Putamen (tissue), 1 donor: Measurements from ENCODE around the gene ZNF487.
"Not testable (repeated sequence)": the region's sequence is repeated elsewhere in the genome, so short reads cannot be mapped to it uniquely, and the experiment has no call there.

Source experiments
- DNase-seq: peaks from one replicate; pipeline ENCODE4 v3.0.0-alpha.2; 2016; ENCODE audit warnings: low spot score

The ZNF487 gene

DNA sequence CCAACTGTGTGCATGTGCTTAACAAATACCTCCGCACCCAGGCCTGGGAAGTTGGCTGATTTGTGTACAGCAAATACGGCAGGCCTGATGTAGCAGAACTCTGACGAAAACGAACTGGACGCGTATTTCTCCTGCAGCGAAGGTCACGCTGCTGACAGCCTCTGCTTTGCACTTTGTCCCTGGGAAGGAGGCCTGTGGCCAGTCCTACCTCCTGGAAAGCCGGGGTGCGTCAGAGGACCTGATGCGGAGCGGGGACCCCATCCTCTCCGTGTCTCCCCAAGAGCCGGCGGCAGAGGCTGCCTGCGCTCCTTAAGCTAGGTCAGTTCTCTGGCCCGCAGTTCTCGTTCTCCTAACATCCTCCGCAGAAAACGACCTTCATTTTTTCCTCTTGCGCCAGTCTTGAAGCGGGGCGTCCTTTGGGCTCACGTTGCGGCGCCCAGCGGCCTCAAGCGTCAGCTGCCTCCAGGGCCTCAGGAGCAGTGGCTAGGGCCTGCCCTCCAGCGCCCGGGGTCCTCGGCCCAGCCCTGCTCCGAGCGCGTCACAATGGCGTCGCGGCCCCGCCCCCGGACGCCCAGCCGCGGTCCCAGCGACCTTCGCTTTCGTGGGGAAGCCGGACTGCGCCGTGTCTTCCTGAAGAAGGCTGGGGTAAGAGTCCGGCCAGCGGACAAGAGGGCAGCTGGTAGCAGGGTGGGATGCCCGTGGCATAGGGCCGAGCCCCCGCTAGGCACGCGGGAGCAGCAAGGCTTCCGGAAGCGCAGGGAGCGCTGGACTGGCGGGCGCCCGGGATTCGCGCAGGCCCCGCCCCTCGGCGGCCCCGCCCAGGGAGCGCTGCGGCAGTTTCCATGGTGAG, at the start of gene ZNF487:
Gene ZNF487 (plus strand): TSS at position 821 of the 850 bp plus-strand sequence. CDS start 38,703 bp downstream, outside the sequence.
- DNase-seq: peak; percentile 90

- no peak for DNase-seq
Measured at GRCh38 chr10:43387678-43388032, 49.3 kb upstream of the ZNF487 start.

DNA sequence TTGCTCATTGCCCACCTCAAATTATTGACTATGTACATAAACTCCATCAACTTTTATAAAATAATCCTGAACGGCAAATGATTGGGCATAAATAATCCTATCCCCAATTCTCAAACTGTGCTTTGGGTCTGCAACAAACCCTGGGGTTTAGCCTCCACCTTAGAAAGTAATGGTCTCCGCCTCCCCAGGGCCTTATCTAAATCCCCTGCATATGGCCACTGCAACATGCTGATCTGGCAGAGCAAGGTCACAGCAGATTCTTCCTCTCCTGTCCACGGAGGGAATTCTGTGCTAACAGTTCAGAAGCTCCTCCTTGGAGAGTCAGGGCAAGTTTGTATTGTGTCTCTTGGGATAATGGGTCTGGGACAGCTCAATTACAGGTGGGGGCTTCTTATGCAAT, 47.0 kb upstream of the ZNF487 start:
- no peak for DNase-seq

GRCh38 chr10:43390333-43390732, 46.6 kb upstream of the ZNF487 start:
- no peak for DNase-seq

- DNase-seq: peak; percentile 68
Measured at GRCh38 chr10:43390759-43391158, 46.2 kb upstream of the ZNF487 start.

DNA sequence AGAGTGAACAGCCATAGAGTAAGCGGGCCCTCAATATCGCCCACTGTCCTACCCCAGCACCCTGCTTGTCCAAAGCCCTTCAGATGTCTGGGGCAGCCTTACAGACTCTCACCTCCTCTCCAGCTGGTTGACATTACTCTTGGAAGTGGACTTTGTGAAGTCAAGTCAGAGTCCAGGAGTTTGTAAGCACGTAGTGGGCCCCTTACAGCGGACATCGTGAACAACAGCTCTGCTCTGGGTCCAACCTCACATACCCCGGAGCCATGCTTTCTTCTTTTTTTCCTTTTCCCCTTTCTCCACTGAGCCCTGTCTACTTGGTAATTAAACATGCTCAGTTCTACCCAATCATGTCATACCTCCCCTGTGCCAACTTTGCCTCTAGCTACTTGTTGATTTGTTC, 45.4 kb upstream of the ZNF487 start:
- no peak for DNase-seq

GRCh38 chr10:43392748-43393147, 44.2 kb upstream of the ZNF487 start:
- DNase-seq: no peak

GRCh38 chr10:43393186-43393585, 43.7 kb upstream of the ZNF487 start:
- DNase-seq: not testable (repeated sequence)

GRCh38 chr10:43393606-43394360, 43.1 kb upstream of the ZNF487 start:
- DNase-seq: no peak

DNA sequence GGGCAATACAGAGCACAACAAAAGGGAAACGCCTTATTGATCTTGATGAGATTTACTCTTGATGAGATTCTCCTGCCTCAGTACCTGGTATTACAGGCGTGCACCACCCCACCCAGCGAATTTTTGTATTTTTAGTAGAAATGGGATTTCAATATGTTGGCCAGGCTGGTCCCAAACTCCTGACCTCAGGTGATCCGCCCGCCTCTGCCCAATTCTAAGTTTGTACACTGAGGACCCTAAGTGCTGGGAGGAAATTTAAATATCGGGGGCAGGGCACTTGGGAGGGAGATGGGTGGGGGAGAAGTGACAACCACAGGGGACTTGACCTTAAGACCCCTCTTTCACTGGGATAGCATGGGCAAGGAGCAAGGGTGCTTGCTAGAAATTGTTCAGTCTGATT, 42.0 kb upstream of the ZNF487 start:
- no peak for DNase-seq

DNA sequence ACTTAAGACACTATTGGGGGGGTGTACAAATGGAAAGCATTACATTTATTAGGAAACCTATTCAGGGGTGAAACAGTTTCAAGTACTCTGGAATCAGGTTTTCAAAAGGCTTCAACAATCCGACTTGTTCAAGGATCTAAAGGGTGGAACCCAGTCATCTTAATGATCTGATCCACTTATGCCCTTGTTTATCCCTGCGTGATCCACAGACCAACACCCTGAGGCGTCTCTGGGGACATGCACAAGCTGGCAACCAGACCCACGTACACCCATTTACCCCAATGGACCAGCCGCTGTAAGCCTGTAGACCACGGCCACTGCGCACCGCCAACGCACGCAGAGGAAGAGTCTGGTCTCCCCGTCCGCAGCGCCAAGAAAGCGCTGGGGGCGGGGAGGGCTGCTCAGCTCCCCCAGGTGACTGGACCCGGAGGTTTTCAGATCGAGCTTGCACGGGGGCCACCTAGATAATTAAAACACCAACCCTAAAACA, 41.3 kb upstream of the ZNF487 start:
- DNase-seq: no peak

DNA sequence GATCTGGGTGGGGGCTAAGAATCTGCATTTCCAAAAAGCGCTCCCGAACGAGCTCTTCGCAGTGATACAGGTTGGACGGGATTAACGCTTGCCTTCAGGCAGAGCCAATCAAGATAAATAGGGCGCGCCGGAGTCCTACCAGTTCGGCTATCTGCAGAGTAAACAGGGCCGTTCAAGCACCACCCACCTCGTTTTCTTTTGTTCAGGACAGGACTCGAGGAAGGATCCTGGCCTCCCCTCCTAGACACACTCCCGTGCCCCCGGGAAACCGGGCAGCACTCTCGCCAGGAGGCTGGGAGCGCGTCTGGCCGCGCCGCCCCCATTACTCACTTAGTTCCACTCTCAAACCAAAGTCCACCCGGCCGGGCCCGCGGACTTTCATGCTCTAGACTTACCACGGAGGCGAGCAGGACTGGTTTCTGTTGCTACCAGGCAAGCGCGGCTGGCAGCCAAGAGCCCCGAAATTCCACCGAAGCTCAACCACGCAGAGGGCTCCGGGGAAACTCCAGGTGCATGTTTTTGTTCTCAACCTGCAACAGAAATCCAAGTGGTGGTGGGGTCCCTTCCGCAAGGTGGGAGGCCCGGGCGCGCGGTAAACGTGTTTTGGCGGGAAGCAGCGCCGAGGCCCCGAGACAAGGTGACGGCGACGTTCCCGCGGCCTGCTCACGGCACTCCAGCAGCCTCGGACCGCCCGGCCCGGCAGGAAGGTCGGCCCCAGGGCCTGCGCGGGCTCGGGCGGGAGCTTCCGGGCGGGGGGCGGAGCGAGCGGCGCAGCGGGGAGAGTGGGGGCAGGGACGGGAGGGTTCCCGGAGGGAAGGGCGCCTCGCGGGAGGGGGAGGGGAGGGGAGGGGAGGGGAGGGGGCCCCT, 40.6 kb upstream of the ZNF487 start:
- DNase-seq: peak; percentile 83

DNA sequence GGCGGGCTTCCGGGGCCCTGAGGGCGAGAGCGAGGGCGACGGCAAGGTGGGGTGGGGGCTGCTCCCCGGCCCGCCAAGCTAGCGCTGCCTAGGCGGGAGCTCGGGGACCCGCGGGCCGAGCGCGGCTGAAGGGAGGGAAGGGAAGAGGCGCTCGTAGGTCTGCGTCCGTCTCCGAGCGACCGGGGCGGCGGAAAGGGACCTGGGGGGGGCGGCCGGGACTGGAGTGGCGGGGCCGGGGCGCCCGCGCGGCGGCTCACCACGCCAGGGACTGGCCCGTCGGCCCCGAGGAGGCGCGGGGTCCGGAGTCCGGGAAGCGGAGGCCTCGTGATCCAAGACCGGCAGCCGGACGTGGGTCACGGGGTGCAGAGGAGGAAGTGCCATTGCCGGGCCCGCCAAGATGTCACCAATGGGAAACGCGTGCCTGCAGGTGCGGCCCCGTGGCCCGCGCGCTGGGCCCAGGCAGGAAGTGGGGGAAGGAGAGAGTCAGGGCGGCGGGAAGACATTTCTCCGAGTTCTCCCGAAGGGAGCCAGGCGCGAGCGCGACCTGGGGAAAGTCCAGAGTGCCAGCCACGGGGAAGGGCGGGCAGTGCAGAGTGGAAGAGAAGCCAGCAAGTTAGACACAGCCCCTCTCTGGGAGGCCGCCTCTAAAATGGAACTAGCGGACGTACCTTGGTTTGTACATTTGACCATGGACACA, 39.8 kb upstream of the ZNF487 start:
- peak; percentile 84 for DNase-seq

- no peak for DNase-seq
Measured at GRCh38 chr10:43398939-43399319, 38.0 kb upstream of the ZNF487 start.

DNA sequence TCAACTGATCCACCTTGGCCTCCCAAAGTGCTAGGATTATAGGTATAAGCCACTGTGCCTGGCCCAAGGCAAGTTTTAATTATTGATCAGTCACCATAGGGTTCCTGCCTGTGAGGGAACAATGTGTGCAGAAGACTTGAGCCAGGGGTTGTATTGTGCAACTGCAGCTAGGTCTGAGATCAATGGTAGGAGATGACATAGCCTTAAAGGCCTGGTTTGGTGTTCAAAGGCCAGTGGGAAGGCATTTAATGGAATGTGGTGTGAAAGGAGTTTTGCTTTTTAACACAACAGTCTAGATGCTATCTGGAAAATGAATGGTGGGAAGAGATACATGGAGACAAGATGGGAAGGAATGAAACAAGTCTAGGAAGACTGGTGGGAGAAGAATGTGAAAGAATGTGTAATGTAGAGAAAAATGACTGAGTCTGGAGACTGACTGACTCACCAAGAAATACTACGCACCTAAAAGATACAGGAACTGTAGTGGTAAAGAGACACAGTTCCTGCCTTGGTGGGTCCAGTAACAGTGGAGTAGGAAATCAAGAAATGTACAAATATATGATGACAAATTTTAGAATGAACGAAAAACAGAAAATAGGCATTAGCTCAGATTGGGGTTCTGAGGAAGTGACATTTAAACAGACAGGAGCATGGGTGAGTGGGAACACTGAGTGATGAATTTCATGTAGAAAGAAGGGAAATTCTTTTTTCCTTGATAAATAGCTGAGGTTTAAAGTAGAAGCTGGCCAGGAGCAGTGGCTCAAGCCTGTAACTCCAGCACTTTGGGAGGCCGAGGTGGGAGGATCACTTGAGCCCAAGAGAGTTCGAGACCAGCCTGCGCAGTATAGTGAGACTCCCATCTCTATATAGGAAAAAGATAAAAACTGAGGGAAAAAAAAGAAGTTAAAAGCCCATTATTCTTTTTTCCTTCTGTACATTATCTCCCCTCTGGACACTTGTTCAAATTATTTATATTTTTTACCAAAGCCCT, 37.3 kb upstream of the ZNF487 start:
- DNase-seq: no peak

GRCh38 chr10:43401627-43402026, 35.3 kb upstream of the ZNF487 start:
- no peak for DNase-seq

GRCh38 chr10:43402176-43402575, 34.7 kb upstream of the ZNF487 start:
- no peak for DNase-seq

DNA sequence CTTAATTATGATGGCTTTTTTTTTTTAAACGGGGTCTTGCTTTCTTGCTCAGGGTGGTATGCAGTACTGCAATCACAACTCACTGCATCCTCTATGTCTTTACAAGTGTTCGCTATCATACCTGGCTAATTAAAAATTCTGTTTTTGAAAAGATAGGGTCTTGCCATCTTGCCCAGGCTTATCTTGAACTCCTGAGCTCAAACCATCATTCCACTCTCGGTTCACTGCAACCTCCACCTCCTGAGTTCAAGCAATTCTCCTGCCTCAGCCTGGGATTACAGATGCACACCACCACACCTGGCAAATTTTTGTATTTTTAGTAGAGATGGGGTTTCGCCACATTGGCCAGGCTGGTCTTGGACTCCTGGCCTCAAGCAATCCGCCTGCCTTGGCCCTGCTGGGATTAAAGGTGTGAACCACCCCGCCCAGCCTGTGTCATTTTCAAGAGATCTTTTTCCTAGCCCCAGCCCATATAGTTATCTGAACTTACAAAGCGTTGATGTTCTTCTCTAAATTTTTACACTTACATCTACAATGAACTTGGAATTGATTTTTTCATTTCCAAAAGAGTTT, 33.9 kb upstream of the ZNF487 start:
- DNase-seq: no peak

- DNase-seq: no peak
Measured at GRCh38 chr10:43403911-43404703, 32.8 kb upstream of the ZNF487 start.
